ENCODE data around the gene DYNC1I1.

DYNC1I1 gene

DNA sequence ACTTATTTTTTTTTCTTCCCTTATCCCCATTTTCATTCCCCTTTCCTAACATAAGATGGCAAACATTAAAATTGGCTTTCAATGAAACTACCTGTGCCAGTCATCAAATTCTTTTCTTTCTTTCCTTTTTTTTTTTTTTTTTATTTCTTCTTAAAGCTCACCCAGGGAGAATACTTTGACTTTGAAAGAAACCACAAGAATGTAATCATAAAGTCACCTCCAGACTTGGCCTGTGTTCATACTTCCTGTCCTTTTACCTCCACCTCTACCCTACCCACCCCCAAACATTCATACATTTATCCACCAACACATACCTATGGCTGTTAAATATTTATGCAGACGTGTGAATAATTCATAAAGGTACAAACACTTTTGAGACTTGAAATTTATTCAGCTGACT lies 295.0 kb downstream of the DYNC1I1 start:
- Histone ChIP-seq H3K4me3 (ENCODE audit: low read depth, low read length) (no peak overlapping the region), H3K79me2 (ENCODE audit: control insufficient read depth, insufficient read depth, low read length, poor library complexity) (no peaks in the 10 kb centered on the region), H4K8ac (ENCODE audit: low read depth, low read length) (no peak overlapping the region), H4K12ac (ENCODE audit: low read depth, low read length) (no peak overlapping the region), H3K9me3 (ENCODE audit: insufficient read depth, low read depth, low read length) (no peaks in the 10 kb centered on the region), H3K27ac (ENCODE audit: low read depth, low read length) (no peak overlapping the region), H3K27me3 (ENCODE audit: insufficient read depth, low read length) (no peaks in the 10 kb centered on the region), H2AK5ac (ENCODE audit: low read length) (no peak overlapping the region), H2AFZ (ENCODE audit: insufficient read depth, low read length, poor library complexity) (no peak overlapping the region), H3K14ac (ENCODE audit: low read length) (no peak overlapping the region), H3K36me3 (ENCODE audit: control insufficient read depth in 1 of 2, insufficient read depth in 2 of 2, low read length in 2 of 2) (no peaks in the 10 kb centered on the region), H3K4me2 (ENCODE audit: low read length) (peak overlapping the region; percentile 49), H2BK5ac (ENCODE audit: low read depth, low read length, poor library complexity) (no peak overlapping the region), H2BK120ac (ENCODE audit: insufficient read depth, low read length, poor library complexity) (no peak overlapping the region), H3K18ac (ENCODE audit: low read length) (no peak overlapping the region), H4K91ac (ENCODE audit: low read depth, low read length) (no peak overlapping the region), H2BK12ac (ENCODE audit: low read length) (no peak overlapping the region), H3K9ac (ENCODE audit: low read length) (no peak overlapping the region), H3K4me1 (ENCODE audit: control insufficient read depth in 1 of 2, insufficient read depth in 2 of 2, low read length in 2 of 2) (peaks cover 0 to 2% of the 10 kb centered on the region in 2 experiments), H3K4ac (ENCODE audit: low read depth, low read length) (no peak overlapping the region), H3K79me1 (ENCODE audit: low read length) (peaks cover 5% of the 10 kb centered on the region), H3K23ac (ENCODE audit: low read length) (no peak overlapping the region)
- no CpG with 5 or more reads among the region's 1 CpG for WGBS (ENCODE audit: extremely low coverage, insufficient coverage, insufficient read length)
- DNase-seq, result no peak

DNA sequence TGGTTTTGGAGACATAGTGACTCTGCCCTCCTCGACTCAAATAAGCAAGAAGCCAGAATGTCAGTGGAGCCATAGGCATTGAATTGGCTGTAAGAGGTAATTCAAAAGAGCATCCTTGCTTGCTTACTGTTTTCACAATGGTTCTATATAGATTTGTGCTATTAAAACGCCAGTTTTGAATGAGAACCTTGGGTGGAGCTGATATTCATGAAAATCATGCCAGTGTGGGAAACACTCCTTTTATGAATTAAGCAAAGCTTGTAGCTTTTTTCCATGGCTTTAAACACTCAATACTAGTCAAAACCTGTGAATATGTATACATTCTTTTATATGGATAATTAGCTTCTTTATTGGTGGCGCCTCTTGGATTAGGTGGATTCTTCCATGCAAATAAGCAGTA lies 297.0 kb downstream of the DYNC1I1 start:
- Histone ChIP-seq H4K91ac (ENCODE audit: low read depth, low read length) (no peak overlapping the region), H3K14ac (ENCODE audit: low read length) (no peak overlapping the region), H3K4me3 (ENCODE audit: low read depth, low read length) (no peak overlapping the region), H3K27ac (ENCODE audit: low read depth, low read length) (no peak overlapping the region), H3K4me2 (ENCODE audit: low read length) (no peak overlapping the region), H3K4me1 (ENCODE audit: control insufficient read depth in 1 of 2, insufficient read depth in 2 of 2, low read length in 2 of 2) (peaks cover 0 to 2% of the 10 kb centered on the region in 2 experiments), H3K79me1 (ENCODE audit: low read length) (peaks cover 5% of the 10 kb centered on the region), H2AFZ (ENCODE audit: insufficient read depth, low read length, poor library complexity) (no peak overlapping the region), H2BK5ac (ENCODE audit: low read depth, low read length, poor library complexity) (no peak overlapping the region), H4K12ac (ENCODE audit: low read depth, low read length) (no peak overlapping the region), H3K4ac (ENCODE audit: low read depth, low read length) (no peak overlapping the region), H3K23ac (ENCODE audit: low read length) (no peak overlapping the region), H3K9me3 (ENCODE audit: insufficient read depth, low read depth, low read length) (no peaks in the 10 kb centered on the region), H3K36me3 (ENCODE audit: control insufficient read depth in 1 of 2, insufficient read depth in 2 of 2, low read length in 2 of 2) (no peaks in the 10 kb centered on the region), H3K18ac (ENCODE audit: low read length) (no peak overlapping the region), H3K79me2 (ENCODE audit: control insufficient read depth, insufficient read depth, low read length, poor library complexity) (no peaks in the 10 kb centered on the region), H2AK5ac (ENCODE audit: low read length) (no peak overlapping the region), H2BK120ac (ENCODE audit: insufficient read depth, low read length, poor library complexity) (no peak overlapping the region), H4K8ac (ENCODE audit: low read depth, low read length) (no peak overlapping the region), H3K9ac (ENCODE audit: low read length) (no peak overlapping the region), H3K27me3 (ENCODE audit: insufficient read depth, low read length) (no peaks in the 10 kb centered on the region), H2BK12ac (ENCODE audit: low read length) (no peak overlapping the region)
- no peak for DNase-seq
- WGBS (ENCODE audit: extremely low coverage, insufficient coverage, insufficient read length), result no CpG with 5 or more reads among the region's 3 CpGs

GRCh38 chr7:96074871-96075270 lies 302.5 kb downstream of the DYNC1I1 start:
- Histone ChIP-seq H3K23ac (ENCODE audit: low read length) (no peak overlapping the region), H3K27ac (ENCODE audit: low read depth, low read length) (peak overlapping the region; percentile 70), H3K18ac (ENCODE audit: low read length) (no peak overlapping the region), H3K9ac (ENCODE audit: low read length) (no peak overlapping the region), H2BK5ac (ENCODE audit: low read depth, low read length, poor library complexity) (no peak overlapping the region), H3K14ac (ENCODE audit: low read length) (no peak overlapping the region), H3K4me3 (ENCODE audit: low read depth, low read length) (no peak overlapping the region), H3K9me3 (ENCODE audit: insufficient read depth, low read depth, low read length) (no peaks in the 10 kb centered on the region), H2BK12ac (ENCODE audit: low read length) (no peak overlapping the region), H3K4ac (ENCODE audit: low read depth, low read length) (no peak overlapping the region), H2AFZ (ENCODE audit: insufficient read depth, low read length, poor library complexity) (no peak overlapping the region), H4K8ac (ENCODE audit: low read depth, low read length) (no peak overlapping the region), H2BK120ac (ENCODE audit: insufficient read depth, low read length, poor library complexity) (no peak overlapping the region), H2AK5ac (ENCODE audit: low read length) (no peak overlapping the region), H4K12ac (ENCODE audit: low read depth, low read length) (no peak overlapping the region), H3K79me2 (ENCODE audit: control insufficient read depth, insufficient read depth, low read length, poor library complexity) (no peaks in the 10 kb centered on the region), H3K79me1 (ENCODE audit: low read length) (no peaks in the 10 kb centered on the region), H3K36me3 (ENCODE audit: control insufficient read depth in 1 of 2, insufficient read depth in 2 of 2, low read length in 2 of 2) (no peaks in the 10 kb centered on the region), H3K27me3 (ENCODE audit: insufficient read depth, low read length) (no peaks in the 10 kb centered on the region), H3K4me2 (ENCODE audit: low read length) (peak overlapping the region; percentile 82), H4K91ac (ENCODE audit: low read depth, low read length) (no peak overlapping the region), H3K4me1 (ENCODE audit: control insufficient read depth in 1 of 2, insufficient read depth in 2 of 2, low read length in 2 of 2) (no peaks in the 10 kb centered on the region)
- DNase-seq, result no peak
- no CpG with 5 or more reads among the region's 1 CpG for WGBS (ENCODE audit: extremely low coverage, insufficient coverage, insufficient read length)

DNA sequence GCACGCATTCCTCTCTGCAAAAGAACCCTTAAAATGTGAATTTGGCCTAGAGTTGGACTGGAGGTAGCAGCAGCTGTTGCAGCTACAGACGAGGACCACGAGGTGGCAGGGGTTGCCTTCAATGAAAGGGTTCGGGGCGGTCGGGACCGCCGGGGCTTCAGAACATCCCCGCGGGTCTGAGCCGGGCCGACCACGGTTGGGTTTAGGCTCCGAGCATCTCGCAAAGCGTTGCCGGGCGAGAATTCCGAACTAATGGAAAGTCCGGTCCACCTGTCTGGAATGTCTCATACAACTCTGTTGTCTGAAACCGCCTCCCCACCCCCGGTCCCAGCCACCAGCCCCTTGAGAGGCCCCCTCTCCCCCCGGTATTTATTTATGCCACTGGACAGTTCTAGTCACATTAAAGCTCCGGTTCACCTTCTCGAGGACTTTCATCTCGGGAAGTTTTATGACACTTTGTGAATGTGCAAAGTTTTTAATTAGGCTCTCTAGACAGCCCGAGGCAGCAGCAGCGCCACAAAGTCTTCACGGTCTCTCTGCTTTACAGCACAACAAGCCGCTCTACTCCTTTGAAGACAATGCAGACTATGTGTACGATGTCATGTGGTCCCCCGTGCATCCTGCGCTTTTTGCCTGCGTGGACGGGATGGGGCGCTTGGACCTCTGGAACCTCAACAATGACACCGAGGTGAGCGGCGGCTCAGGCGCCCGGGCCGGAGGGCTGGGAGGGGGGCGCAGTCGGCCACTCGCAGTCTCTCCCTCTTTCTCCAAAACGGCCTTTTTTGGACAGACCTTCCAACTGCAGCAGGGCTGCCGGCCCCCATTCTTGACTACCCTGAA lies 303.4 kb downstream of the DYNC1I1 start:
- Histone ChIP-seq H2AK5ac (ENCODE audit: low read length) (no peak overlapping the region), H4K12ac (ENCODE audit: low read depth, low read length) (no peak overlapping the region), H2AFZ (ENCODE audit: insufficient read depth, low read length, poor library complexity) (peak overlapping the region; percentile 40), H3K4me1 (ENCODE audit: control insufficient read depth in 1 of 2, insufficient read depth in 2 of 2, low read length in 2 of 2) (no peaks in the 10 kb centered on the region), H2BK5ac (ENCODE audit: low read depth, low read length, poor library complexity) (no peak overlapping the region), H4K8ac (ENCODE audit: low read depth, low read length) (no peak overlapping the region), H3K4me2 (ENCODE audit: low read length) (peak overlapping the region; percentile 82), H3K4me3 (ENCODE audit: low read depth, low read length) (peak overlapping the region; percentile 60), H2BK120ac (ENCODE audit: insufficient read depth, low read length, poor library complexity) (no peak overlapping the region), H3K4ac (ENCODE audit: low read depth, low read length) (no peak overlapping the region), H3K18ac (ENCODE audit: low read length) (no peak overlapping the region), H3K79me1 (ENCODE audit: low read length) (no peaks in the 10 kb centered on the region), H3K36me3 (ENCODE audit: control insufficient read depth in 1 of 2, insufficient read depth in 2 of 2, low read length in 2 of 2) (no peaks in the 10 kb centered on the region), H3K27ac (ENCODE audit: low read depth, low read length) (peak overlapping the region; percentile 70), H3K79me2 (ENCODE audit: control insufficient read depth, insufficient read depth, low read length, poor library complexity) (no peaks in the 10 kb centered on the region), H3K9me3 (ENCODE audit: insufficient read depth, low read depth, low read length) (no peaks in the 10 kb centered on the region), H4K91ac (ENCODE audit: low read depth, low read length) (peak overlapping the region; percentile 4), H3K14ac (ENCODE audit: low read length) (no peak overlapping the region), H3K9ac (ENCODE audit: low read length) (peak overlapping the region; percentile 6), H3K27me3 (ENCODE audit: insufficient read depth, low read length) (no peaks in the 10 kb centered on the region), H3K23ac (ENCODE audit: low read length) (no peak overlapping the region), H2BK12ac (ENCODE audit: low read length) (no peak overlapping the region)
- DNase-seq, result peak; percentile 27 to 69
- no CpG with 5 or more reads among the region's 47 CpGs for WGBS (ENCODE audit: extremely low coverage, insufficient coverage, insufficient read length)

Data from trophoblast cell (in vitro differentiated cells and primary cell).